Liver (tissue), 9 donors: ENCODE results near the gene RPLP2. TPM values are rescaled to one million over a fixed set of nuclear protein-coding genes. Genes with fewer than 3 reads are reported as not detected.

Experiments
- DNase-seq: peaks from one replicate; pipeline ENCODE4 v3.0.0-alpha.2; 2017; ENCODE audit warnings: low spot score
- H3K27ac ChIP-seq, 2 donors: one replicate each; pipeline ENCODE4 v1.7.0; 2013; ENCODE audit warnings: inconsistent platforms in 2 of 2, low read length in 2 of 2, control low read depth in 1 of 2, low read depth in 1 of 2, mild to moderate bottlenecking in 1 of 2
- H3K27me3 ChIP-seq, 4 donors: one replicate each; pipeline versions ENCODE4 v1.6.1 to v1.7.0; 2013; ENCODE audit warnings: low read length in 3 of 4, inconsistent platforms in 1 of 4, mild to moderate bottlenecking in 1 of 4, moderate library complexity in 1 of 4; ENCODE audit not compliant: control insufficient read depth in 4 of 4, insufficient read depth in 4 of 4
- H3K36me3 ChIP-seq, 4 donors: one replicate each; pipeline versions ENCODE4 v1.6.1 to v1.7.0; 2013; ENCODE audit warnings: low read length in 3 of 4, mild to moderate bottlenecking in 3 of 4, low read depth in 1 of 4, moderate library complexity in 1 of 4; ENCODE audit not compliant: control insufficient read depth in 4 of 4, insufficient read depth in 3 of 4
- H3K4me1 ChIP-seq, 4 donors: one replicate each; pipeline versions ENCODE4 v1.6.1 to v1.7.0; 2013; ENCODE audit warnings: low read length in 3 of 4, mild to moderate bottlenecking in 3 of 4, moderate library complexity in 1 of 4; ENCODE audit not compliant: control insufficient read depth in 4 of 4, insufficient read depth in 4 of 4
- H3K4me3 ChIP-seq, 3 donors: one replicate each; pipeline versions ENCODE4 v1.6.1 to v1.7.0; 2013; ENCODE audit warnings: low read length in 3 of 3, control low read depth in 1 of 3, low read depth in 1 of 3, mild to moderate bottlenecking in 1 of 3
- H3K9ac ChIP-seq, 2 donors: one replicate each; pipeline ENCODE4 v1.7.0; 2013; ENCODE audit warnings: low read length in 2 of 2, mild to moderate bottlenecking in 2 of 2, moderate library complexity in 2 of 2, control low read depth in 1 of 2, low read depth in 1 of 2
- H3K9me3 ChIP-seq, 4 donors: one replicate each; pipeline versions ENCODE4 v1.6.1 to v1.7.0; 2013; ENCODE audit warnings: low read length in 3 of 4; ENCODE audit not compliant: control insufficient read depth in 4 of 4
- EGR1 ChIP-seq, 2 donors: IDR thresholded peaks; 2 replicates each; pipeline ENCODE4 v1.6.1; 2016 to 2018; ENCODE audit warnings: antibody characterized with exemption in 2 of 2, low read depth in 2 of 2
- FOXA1 ChIP-seq: IDR thresholded peaks from 2 replicates; pipeline ENCODE4 v1.6.1; 2016; ENCODE audit warnings: antibody characterized with exemption
- FOXA2 ChIP-seq: IDR thresholded peaks from 2 replicates; pipeline ENCODE4 v1.6.1; 2016; ENCODE audit warnings: antibody characterized with exemption
- GABPA ChIP-seq, 2 donors: IDR thresholded peaks in 1 of 2; conservative IDR thresholded peaks in 1 of 2; 2 replicates each; pipeline ENCODE4 v1.6.1; 2016; ENCODE audit warnings: antibody characterized with exemption in 2 of 2, mild to moderate bottlenecking in 1 of 2, moderate library complexity in 1 of 2
- HNF4A ChIP-seq, 2 donors: conservative IDR thresholded peaks; 2 replicates each; pipeline ENCODE4 v1.6.1; 2016; ENCODE audit warnings: antibody characterized with exemption in 2 of 2, mild to moderate bottlenecking in 2 of 2
- HNF4G ChIP-seq: IDR thresholded peaks from 2 replicates; pipeline ENCODE4 v1.6.1; 2016; ENCODE audit warnings: antibody characterized with exemption
- JUND ChIP-seq, 2 donors: IDR thresholded peaks; 2 replicates each; pipeline ENCODE4 v1.6.1; 2016; ENCODE audit warnings: antibody characterized with exemption in 2 of 2
- NR2F2 ChIP-seq: IDR thresholded peaks from 2 replicates; pipeline ENCODE4 v1.6.1; 2016; ENCODE audit warnings: antibody characterized with exemption
- RAD21 ChIP-seq, 2 donors: IDR thresholded peaks; 2 replicates each; pipeline ENCODE4 v1.6.1; 2016; ENCODE audit warnings: antibody characterized with exemption in 2 of 2, mild to moderate bottlenecking in 2 of 2
- RXRA ChIP-seq, 2 donors: IDR thresholded peaks; 2 replicates each; pipeline ENCODE4 v1.6.1; 2017 to 2018; ENCODE audit warnings: antibody characterized with exemption in 2 of 2, mild to moderate bottlenecking in 1 of 2
- SP1 ChIP-seq: IDR thresholded peaks from 2 replicates; pipeline ENCODE4 v1.6.1; 2018; ENCODE audit warnings: antibody characterized with exemption, mild to moderate bottlenecking
- TAF1 ChIP-seq: conservative IDR thresholded peaks from 2 replicates; pipeline ENCODE4 v1.6.1; 2016; ENCODE audit warnings: antibody characterized with exemption, mild to moderate bottlenecking
- YY1 ChIP-seq: IDR thresholded peaks from 2 replicates; pipeline ENCODE4 v1.6.1; 2016; ENCODE audit warnings: antibody characterized with exemption, mild to moderate bottlenecking
- WGBS: extraction: QIAGEN DNeasy Blood & Tissue Kit; methylation state at CpG from one replicate; pipeline ENCODE4 v1.1.7; 2013; 5-methylcytosine and 5-hydroxymethylcytosine counted together
- polyA plus RNA-seq, 2 donors: library from polyadenylated mRNA; stranded (reverse) in 1 of 2; unstranded in 1 of 2; fragments of 200-250 nt in 1 of 2; fragments of >200 nt in 1 of 2; fragmentation: Nextera tagmentation in 1 of 2; extraction: Ambion mirVana in 1 of 2; gene quantifications; one replicate each; pipeline versions ENCODE4 v1.2.1 to v1.2.3, GENCODE V29; 2013 to 2015
- total RNA-seq, 2 donors: library from RNA; depleted of rRNA; stranded (reverse); fragments of >200 nt; gene quantifications; one replicate each; pipeline ENCODE4 v1.2.3, GENCODE V29; 2014
- TF ChIP-seq, protein P1 (sequence below): IDR thresholded peaks from 2 replicates; pipeline ENCODE4 v1.6.1; 2016; ENCODE audit warnings: antibody characterized with exemption
- TF ChIP-seq, protein P2 (sequence below): fragments of 150-350 bp; IDR thresholded peaks from 2 replicates; pipeline ENCODE4 v1.5.1; 2017; ENCODE audit warnings: improper control_type of control experiment, low read depth, low read length; ENCODE audit not compliant: missing input control
- TF ChIP-seq, protein P3 (sequence below): IDR thresholded peaks from 2 replicates; pipeline ENCODE4 v1.6.1; 2016; ENCODE audit warnings: antibody characterized with exemption, mild to moderate bottlenecking
- TF ChIP-seq, protein P4 (sequence below): IDR thresholded peaks from 2 replicates; pipeline ENCODE4 v1.6.1; 2016; ENCODE audit warnings: antibody characterized with exemption
- donor health status: healthy.
- donor health status: healthy.
- donor health status: healthy.
- donor health status: healthy.
- donor health status: healthy.

The RPLP2 gene
- total and polyA plus RNA-seq, 4 donors: 59.8 to 476 (median 285) TPM

DNA sequence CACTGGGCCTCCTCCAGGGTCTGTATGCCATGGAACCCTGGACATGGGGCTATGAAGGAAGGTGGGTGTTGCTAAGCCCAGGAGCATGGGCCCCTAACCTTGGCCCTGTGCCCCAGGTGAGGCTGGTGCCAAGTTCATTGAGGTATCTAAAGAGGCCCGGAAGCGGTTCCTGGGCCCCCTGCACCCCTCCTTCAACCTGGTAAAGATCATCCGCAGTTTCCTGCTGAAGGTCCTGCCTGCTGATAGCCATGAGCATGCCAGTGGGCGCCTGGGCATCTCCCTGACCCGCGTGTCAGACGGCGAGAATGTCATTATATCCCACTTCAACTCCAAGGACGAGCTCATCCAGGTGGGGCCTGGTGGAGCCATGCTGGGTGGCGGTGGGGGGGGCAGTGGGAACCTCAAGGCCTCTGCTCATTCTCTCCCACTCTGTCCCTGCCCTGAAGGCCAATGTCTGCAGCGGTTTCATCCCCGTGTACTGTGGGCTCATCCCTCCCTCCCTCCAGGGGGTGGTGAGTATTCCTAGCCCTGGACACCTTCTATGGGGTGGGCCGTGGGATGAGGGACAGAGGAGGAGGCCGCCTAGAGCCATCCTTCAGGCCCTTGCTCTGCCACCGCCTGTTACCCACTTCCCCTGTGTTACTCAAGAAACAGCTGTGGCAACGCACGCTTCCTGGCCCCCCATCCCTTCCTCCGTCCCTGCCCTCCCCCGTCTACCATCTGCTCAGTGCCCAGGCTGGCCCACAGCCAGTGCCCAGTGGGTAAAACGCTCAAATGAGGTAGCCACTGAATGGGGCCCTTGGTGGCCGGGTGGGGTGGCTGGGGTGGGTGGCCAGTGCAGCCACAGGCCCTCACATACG is 12.0 kb downstream of the RPLP2 start:
- Histone ChIP-seq H3K9me3 (no peaks in the 10 kb centered on the region), H3K36me3 (peaks cover 0 to 15% (median 3%) of the 10 kb centered on the region in 4 donors), H3K27ac (peak overlapping the region; percentile 40 to 57), H3K27me3 (no peaks in the 10 kb centered on the region), H3K9ac (no peak overlapping the region), H3K4me1 (peaks cover 43 to 69% (median 55%) of the 10 kb centered on the region in 4 donors), H3K4me3 (peak overlapping the region in 2 of 3 donors; percentile 21 to 42)
- DNase-seq: no peak
- peak; percentile 53 for TF ChIP-seq SP1
- no peak for TF ChIP-seq RAD21 (IDR thresholded peaks at IDR 0.05)
- WGBS: 59% methylated on average over 22 of the region's 22 CpGs

DNA sequence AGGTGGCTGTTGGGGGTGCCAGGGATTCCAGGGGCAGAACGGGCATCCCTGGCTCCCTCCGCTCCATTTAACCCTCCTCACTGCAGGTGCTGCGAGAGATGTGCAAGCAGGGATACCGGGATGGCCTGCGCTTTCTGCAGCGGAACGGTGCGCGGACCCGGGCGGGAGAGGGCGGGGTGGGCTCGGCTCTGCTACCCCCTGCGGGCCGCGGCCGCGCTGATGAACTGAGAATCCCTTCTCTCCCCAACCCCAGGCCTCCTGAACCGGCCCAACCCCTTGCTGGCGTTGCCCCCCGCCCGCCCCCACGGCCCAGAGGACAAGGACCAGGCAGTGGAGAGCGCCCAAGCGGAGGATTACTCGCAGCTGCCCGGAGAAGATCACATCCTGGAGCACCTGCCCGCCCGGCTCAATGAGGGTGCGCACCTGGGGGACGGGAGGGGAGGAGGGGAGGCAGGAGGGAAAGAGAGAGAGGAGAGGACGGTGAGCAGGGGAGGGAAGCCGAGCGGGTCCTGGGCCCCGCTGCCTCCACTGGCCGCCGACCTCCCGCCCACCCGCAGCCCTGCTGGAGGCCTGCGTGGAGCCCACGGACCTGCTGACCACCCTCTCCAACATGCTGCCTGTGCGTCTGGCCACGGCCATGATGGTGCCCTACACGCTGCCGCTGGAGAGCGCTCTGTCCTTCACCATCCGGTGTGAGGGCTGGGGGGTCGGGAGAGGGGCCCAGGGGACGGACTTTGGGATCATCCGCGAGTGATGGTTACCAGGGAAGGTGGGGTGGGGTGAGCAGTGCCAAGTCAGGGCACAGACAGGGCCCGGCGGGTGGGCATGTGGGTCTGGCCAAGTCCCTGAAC is 13.9 kb downstream of the RPLP2 start:
- Histone ChIP-seq H3K9ac (no peak overlapping the region), H3K27me3 (no peaks in the 10 kb centered on the region), H3K9me3 (no peaks in the 10 kb centered on the region), H3K4me3 (no peak overlapping the region), H3K27ac (no peak overlapping the region), H3K36me3 (peaks cover 0 to 15% (median 3%) of the 10 kb centered on the region in 4 donors), H3K4me1 (peaks cover 46 to 83% (median 62%) of the 10 kb centered on the region in 4 donors)
- no peak for TF ChIP-seq FOXA1
- TF ChIP-seq, protein P1, sequence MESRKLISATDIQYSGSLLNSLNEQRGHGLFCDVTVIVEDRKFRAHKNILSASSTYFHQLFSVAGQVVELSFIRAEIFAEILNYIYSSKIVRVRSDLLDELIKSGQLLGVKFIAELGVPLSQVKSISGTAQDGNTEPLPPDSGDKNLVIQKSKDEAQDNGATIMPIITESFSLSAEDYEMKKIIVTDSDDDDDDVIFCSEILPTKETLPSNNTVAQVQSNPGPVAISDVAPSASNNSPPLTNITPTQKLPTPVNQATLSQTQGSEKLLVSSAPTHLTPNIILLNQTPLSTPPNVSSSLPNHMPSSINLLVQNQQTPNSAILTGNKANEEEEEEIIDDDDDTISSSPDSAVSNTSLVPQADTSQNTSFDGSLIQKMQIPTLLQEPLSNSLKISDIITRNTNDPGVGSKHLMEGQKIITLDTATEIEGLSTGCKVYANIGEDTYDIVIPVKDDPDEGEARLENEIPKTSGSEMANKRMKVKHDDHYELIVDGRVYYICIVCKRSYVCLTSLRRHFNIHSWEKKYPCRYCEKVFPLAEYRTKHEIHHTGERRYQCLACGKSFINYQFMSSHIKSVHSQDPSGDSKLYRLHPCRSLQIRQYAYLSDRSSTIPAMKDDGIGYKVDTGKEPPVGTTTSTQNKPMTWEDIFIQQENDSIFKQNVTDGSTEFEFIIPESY: no peak
- no peak for TF ChIP-seq TAF1
- no peak for TF ChIP-seq JUND (IDR thresholded peaks at IDR 0.05)
- no peak for TF ChIP-seq NR2F2
- TF ChIP-seq EGR1 (IDR thresholded peaks at IDR 0.05; ENCODE audit: low read depth in 2 of 2): no peak
- no peak for DNase-seq
- WGBS: 91% methylated on average over 53 of the region's 53 CpGs

DNA sequence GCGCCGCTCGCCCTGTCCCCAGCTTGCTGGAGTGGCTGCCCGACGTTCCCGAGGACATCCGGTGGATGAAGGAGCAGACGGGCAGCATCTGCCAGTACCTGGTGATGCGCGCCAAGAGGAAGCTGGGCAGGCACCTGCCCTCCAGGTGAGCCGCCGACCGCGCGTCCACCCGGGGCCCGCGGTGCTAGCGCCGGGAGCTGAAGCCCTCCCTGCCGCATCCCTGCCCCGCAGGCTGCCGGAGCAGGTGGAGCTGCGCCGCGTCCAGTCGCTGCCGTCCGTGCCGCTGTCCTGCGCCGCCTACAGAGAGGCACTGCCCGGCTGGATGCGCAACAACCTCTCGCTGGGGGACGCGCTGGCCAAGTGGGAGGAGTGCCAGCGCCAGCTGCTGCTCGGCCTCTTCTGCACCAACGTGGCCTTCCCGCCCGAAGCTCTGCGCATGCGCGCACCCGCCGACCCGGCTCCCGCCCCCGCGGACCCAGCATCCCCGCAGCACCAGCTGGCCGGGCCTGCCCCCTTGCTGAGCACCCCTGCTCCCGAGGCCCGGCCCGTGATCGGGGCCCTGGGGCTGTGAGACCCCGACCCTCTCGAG is 14.6 kb downstream of the RPLP2 start:
- Histone ChIP-seq H3K4me3 (no peak overlapping the region), H3K27me3 (no peaks in the 10 kb centered on the region)
- DNase-seq: no peak
- TF ChIP-seq NR2F2 (no peak), JUND (IDR thresholded peaks at IDR 0.05) (no peak), RXRA (IDR thresholded peaks at IDR 0.05) (no peak), GABPA (IDR thresholded peaks at IDR 0.05 in 1 of 2, conservative IDR thresholded peaks at IDR 0.05 in 1 of 2) (no peak), HNF4G (no peak), TAF1 (no peak), HNF4A (conservative IDR thresholded peaks at IDR 0.05) (no peak), FOXA2 (no peak), YY1 (no peak), SP1 (no peak), EGR1 (IDR thresholded peaks at IDR 0.05; ENCODE audit: low read depth in 2 of 2) (no peak), FOXA1 (no peak)
- TF ChIP-seq, protein P2, sequence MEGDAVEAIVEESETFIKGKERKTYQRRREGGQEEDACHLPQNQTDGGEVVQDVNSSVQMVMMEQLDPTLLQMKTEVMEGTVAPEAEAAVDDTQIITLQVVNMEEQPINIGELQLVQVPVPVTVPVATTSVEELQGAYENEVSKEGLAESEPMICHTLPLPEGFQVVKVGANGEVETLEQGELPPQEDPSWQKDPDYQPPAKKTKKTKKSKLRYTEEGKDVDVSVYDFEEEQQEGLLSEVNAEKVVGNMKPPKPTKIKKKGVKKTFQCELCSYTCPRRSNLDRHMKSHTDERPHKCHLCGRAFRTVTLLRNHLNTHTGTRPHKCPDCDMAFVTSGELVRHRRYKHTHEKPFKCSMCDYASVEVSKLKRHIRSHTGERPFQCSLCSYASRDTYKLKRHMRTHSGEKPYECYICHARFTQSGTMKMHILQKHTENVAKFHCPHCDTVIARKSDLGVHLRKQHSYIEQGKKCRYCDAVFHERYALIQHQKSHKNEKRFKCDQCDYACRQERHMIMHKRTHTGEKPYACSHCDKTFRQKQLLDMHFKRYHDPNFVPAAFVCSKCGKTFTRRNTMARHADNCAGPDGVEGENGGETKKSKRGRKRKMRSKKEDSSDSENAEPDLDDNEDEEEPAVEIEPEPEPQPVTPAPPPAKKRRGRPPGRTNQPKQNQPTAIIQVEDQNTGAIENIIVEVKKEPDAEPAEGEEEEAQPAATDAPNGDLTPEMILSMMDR: no peak
- TF ChIP-seq, protein P3, sequence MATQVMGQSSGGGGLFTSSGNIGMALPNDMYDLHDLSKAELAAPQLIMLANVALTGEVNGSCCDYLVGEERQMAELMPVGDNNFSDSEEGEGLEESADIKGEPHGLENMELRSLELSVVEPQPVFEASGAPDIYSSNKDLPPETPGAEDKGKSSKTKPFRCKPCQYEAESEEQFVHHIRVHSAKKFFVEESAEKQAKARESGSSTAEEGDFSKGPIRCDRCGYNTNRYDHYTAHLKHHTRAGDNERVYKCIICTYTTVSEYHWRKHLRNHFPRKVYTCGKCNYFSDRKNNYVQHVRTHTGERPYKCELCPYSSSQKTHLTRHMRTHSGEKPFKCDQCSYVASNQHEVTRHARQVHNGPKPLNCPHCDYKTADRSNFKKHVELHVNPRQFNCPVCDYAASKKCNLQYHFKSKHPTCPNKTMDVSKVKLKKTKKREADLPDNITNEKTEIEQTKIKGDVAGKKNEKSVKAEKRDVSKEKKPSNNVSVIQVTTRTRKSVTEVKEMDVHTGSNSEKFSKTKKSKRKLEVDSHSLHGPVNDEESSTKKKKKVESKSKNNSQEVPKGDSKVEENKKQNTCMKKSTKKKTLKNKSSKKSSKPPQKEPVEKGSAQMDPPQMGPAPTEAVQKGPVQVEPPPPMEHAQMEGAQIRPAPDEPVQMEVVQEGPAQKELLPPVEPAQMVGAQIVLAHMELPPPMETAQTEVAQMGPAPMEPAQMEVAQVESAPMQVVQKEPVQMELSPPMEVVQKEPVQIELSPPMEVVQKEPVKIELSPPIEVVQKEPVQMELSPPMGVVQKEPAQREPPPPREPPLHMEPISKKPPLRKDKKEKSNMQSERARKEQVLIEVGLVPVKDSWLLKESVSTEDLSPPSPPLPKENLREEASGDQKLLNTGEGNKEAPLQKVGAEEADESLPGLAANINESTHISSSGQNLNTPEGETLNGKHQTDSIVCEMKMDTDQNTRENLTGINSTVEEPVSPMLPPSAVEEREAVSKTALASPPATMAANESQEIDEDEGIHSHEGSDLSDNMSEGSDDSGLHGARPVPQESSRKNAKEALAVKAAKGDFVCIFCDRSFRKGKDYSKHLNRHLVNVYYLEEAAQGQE: no peak
- TF ChIP-seq, protein P4, sequence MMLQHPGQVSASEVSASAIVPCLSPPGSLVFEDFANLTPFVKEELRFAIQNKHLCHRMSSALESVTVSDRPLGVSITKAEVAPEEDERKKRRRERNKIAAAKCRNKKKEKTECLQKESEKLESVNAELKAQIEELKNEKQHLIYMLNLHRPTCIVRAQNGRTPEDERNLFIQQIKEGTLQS: no peak

More for the DNA sequence above, 14.6 kb downstream of the RPLP2 start:
- H3K36me3 ChIP-seq: peaks cover 0 to 15% (median 3%) of the 10 kb centered on the region in 4 donors
- WGBS: 76% methylated on average over 59 of the region's 59 CpGs
- H3K9me3 ChIP-seq: no peaks in the 10 kb centered on the region
- H3K9ac ChIP-seq: no peak overlapping the region
- no peak overlapping the region for H3K27ac ChIP-seq
- peaks cover 47 to 85% (median 65%) of the 10 kb centered on the region in 4 donors for H3K4me1 ChIP-seq
